HEK293T (cell line): Measurements from ENCODE around the gene GARS1.

Experiments
- CTCF ChIA-PET: fragments of 350-600 bp; formaldehyde crosslinking; extraction: SDS; loops from one replicate; lab custom pipeline; 2021; ENCODE audit warnings: antibody characterized with exemption, inconsistent platforms; lab: Yijun Ruan, JAX
- POLR2A ChIA-PET: fragments of 350-600 bp; formaldehyde crosslinking; extraction: SDS; loops from one replicate; lab custom pipeline; 2020; ENCODE audit warnings: antibody characterized with exemption, inconsistent platforms; lab: Yijun Ruan, JAX
- DNase-seq: peaks from one replicate; pipeline ENCODE4 v3.0.0; 2012; ENCODE audit warnings: mixed read lengths; ENCODE audit errors: extremely low spot score
- ARNT ChIP-seq: fragments of 450-650 bp; IDR thresholded peaks from 2 replicates; pipeline ENCODE4 v1.6.1; 2017; ENCODE audit warnings: mild to moderate bottlenecking
- BHLHE40 ChIP-seq: fragments of 450-650 bp; IDR thresholded peaks from 2 replicates; pipeline ENCODE4 v1.6.1; 2016; ENCODE audit warnings: mild to moderate bottlenecking, moderate library complexity, borderline replicate concordance
- CTBP1 ChIP-seq: fragments of 450-650 bp; IDR thresholded peaks from 2 replicates; pipeline ENCODE4 v1.6.1; 2016; ENCODE audit warnings: borderline replicate concordance
- ELF4 ChIP-seq: fragments of 450-650 bp; IDR thresholded peaks from 2 replicates; pipeline ENCODE4 v1.6.1; 2017; ENCODE audit warnings: antibody characterized with exemption
- FOXA1 ChIP-seq: fragments of 450-650 bp; IDR thresholded peaks from 2 replicates; pipeline ENCODE4 v1.6.1; 2016; ENCODE audit warnings: mild to moderate bottlenecking
- FOXK2 ChIP-seq: fragments of 450-650 bp; IDR thresholded peaks from 2 replicates; pipeline ENCODE4 v1.6.1; 2016; ENCODE audit warnings: mild to moderate bottlenecking
- FOXM1 ChIP-seq: fragments of 450-650 bp; IDR thresholded peaks from 2 replicates; pipeline ENCODE4 v1.6.1; 2017; ENCODE audit warnings: mild to moderate bottlenecking, borderline replicate concordance
- HDGF ChIP-seq: fragments of 450-650 bp; IDR thresholded peaks from 2 replicates; pipeline ENCODE4 v1.6.1; 2017; ENCODE audit warnings: antibody characterized with exemption, borderline replicate concordance
- L3MBTL2 ChIP-seq: fragments of 450-650 bp; conservative IDR thresholded peaks from 2 replicates; pipeline ENCODE4 v1.6.1; 2016; ENCODE audit warnings: mild to moderate bottlenecking
- LEF1 ChIP-seq: fragments of 450-650 bp; IDR thresholded peaks from 2 replicates; pipeline ENCODE4 v1.6.1; 2017; ENCODE audit warnings: mild to moderate bottlenecking, borderline replicate concordance
- NFRKB ChIP-seq: fragments of 450-650 bp; IDR thresholded peaks from 2 replicates; pipeline ENCODE4 v1.6.1; 2016; ENCODE audit warnings: mild to moderate bottlenecking, moderate library complexity
- SP1 ChIP-seq: fragments of 450-650 bp; IDR thresholded peaks from 2 replicates; pipeline ENCODE4 v1.6.1; 2017
- SUZ12 ChIP-seq: fragments of 450-650 bp; IDR thresholded peaks from 2 replicates; pipeline ENCODE4 v1.6.1; 2016; ENCODE audit warnings: mild to moderate bottlenecking
- TARDBP ChIP-seq: fragments of 450-650 bp; IDR thresholded peaks from 2 replicates; pipeline ENCODE4 v1.6.1; 2016
- ZNF384 ChIP-seq: fragments of 450-650 bp; IDR thresholded peaks from 2 replicates; pipeline ENCODE4 v1.6.1; 2016
- TF ChIP-seq, protein P1 (sequence below): fragments of 450-650 bp; IDR thresholded peaks from 2 replicates; pipeline ENCODE4 v1.6.1; 2016

GARS1 gene

DNA sequence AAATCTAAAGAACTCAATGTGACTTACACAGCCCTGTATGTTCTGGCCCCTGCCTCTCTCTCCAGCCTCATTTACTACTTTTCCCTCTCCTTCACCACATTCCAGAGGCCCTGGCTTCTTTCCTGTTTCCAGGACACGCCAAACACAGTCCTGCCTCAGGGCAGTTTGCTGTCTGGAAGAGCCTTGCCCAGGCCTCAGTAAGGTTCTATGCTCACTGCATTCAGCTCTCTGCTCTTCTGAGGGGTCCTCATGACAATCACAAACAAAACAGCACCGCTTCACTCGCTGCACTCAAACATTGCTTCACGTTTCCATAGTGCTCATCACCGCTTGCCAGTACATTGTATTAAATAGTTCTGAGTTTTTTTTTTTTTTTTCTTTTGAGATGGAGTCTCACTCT lies 35.1 kb upstream of the GARS1 start:
- CTCF ChIA-PET, result interaction anchor here (1.1 kb wide), 1 partner anchor 284 kb away, joined by 3 read pairs; no protein-coding TSS in a partner anchor
- TF ChIP-seq FOXA1 (no peak), LEF1 (no peak), SUZ12 (no peak), NFRKB (no peak), L3MBTL2 (no peak), BHLHE40 (no peak), FOXM1 (no peak), CTBP1 (no peak), ARNT (no peak), ZNF384 (no peak), FOXK2 (no peak), TARDBP (no peak), HDGF (no peak)
- TF ChIP-seq, protein P1, sequence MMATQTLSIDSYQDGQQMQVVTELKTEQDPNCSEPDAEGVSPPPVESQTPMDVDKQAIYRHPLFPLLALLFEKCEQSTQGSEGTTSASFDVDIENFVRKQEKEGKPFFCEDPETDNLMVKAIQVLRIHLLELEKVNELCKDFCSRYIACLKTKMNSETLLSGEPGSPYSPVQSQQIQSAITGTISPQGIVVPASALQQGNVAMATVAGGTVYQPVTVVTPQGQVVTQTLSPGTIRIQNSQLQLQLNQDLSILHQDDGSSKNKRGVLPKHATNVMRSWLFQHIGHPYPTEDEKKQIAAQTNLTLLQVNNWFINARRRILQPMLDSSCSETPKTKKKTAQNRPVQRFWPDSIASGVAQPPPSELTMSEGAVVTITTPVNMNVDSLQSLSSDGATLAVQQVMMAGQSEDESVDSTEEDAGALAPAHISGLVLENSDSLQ, result no peak
- DNase-seq, result no peak
- POLR2A ChIA-PET, result no interaction called here

DNA sequence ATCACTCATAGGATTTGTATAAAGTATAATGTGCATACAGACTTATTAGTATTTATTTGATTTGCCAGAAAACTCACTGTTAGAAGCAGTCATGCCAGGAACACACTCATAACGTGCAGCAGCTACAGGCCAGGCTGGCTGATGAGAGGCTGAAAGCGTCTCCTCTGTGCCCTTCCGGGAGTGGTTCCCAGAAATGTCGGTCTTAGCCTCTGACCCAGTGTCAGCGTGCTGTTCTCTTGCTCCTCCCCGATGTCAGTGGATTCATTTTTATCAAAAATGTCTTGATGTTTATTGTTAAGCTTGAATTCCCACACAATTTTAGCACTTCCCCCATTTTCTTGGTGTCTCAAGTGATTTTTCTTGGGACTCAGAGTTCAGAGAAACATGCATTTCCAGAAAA lies 33.3 kb upstream of the GARS1 start:
- DNase-seq, result no peak
- no peak for TF ChIP-seq ELF4
- no peak for TF ChIP-seq ZNF384
- no peak for TF ChIP-seq SUZ12
- TF ChIP-seq FOXK2, result no peak
- no peak for TF ChIP-seq FOXM1
- TF ChIP-seq ARNT, result no peak
- TF ChIP-seq HDGF, result no peak
- TF ChIP-seq L3MBTL2, result no peak
- no peak for TF ChIP-seq NFRKB
- TF ChIP-seq FOXA1, result no peak
- no peak for TF ChIP-seq LEF1
- TF ChIP-seq, protein P1, result no peak
- no peak for TF ChIP-seq SP1
- TF ChIP-seq CTBP1, result no peak
- no peak for TF ChIP-seq TARDBP
- no peak for TF ChIP-seq BHLHE40
- POLR2A ChIA-PET, result interaction anchor here (0.6 kb wide), 1 partner anchor 310 kb away, joined by 3 read pairs; no protein-coding TSS in a partner anchor
- CTCF ChIA-PET, result interaction anchor here (1.2 kb wide), 1 partner anchor 12 kb away, joined by 4 read pairs; no protein-coding TSS in a partner anchor

DNA sequence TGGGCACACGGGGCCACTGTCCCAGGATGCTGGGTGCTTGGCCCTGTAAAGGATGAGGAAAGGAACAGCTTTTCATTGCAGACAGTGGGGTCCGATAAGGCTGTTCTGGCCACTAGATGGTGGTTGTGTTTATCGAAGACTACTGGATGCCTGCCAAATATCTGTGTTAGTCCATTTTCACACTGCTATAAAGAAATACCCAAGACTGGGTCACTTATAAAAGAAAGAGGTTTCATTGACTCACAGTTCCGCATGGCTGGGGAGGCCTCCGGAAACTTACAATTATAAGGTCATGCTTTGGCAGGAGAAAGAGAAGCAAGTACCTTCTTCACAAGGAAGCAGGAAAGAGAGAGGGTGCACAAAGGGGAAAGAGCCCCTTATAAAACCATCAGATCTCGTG lies 32.2 kb upstream of the GARS1 start:
- ChIA-PET POLR2A (no interaction called here), CTCF (interaction anchor here (0.6 to 2.7 kb wide), 4 partner anchors 8 to 287 kb away, joined by 3 to 8 read pairs (median 6); partner anchors contain the start of gene CRHR2)

DNA sequence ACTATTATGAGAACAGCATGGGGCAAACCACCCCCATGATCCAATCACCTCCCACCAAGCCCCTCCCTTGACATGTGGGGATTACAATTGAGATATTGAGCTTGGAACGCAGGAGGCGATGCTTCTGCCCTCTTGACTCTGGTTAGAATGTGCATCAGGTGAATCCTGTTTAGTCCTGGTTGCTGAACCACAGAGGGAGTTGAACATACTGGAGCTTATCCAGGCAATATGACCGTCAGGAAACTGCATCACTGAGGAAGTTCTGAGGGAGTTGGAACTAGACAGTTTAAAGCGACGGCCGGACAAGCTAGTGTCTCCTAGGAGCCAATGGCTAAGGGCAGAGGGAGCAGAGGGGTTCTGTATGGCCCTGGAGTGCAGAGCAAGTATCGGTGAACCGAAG lies 31.8 kb upstream of the GARS1 start:
- POLR2A ChIA-PET, result no interaction called here
- CTCF ChIA-PET, result interaction anchor here (0.6 to 2.7 kb wide), 4 partner anchors 9 to 287 kb away, joined by 3 to 8 read pairs (median 6); partner anchors contain the start of gene CRHR2
- no peak for DNase-seq
- TF ChIP-seq, protein P1, result no peak
- no peak for TF ChIP-seq ARNT
- no peak for TF ChIP-seq SUZ12
- TF ChIP-seq NFRKB, result no peak
- no peak for TF ChIP-seq FOXM1
- TF ChIP-seq ZNF384, result no peak

More for the DNA sequence above, 32.2 kb upstream of the GARS1 start:
- no peak for DNase-seq
- TF ChIP-seq LEF1, result no peak
- no peak for TF ChIP-seq TARDBP
- TF ChIP-seq L3MBTL2, result no peak
- TF ChIP-seq SUZ12, result no peak
- TF ChIP-seq FOXM1, result no peak
- TF ChIP-seq BHLHE40, result no peak
- TF ChIP-seq FOXA1, result no peak
- TF ChIP-seq, protein P1, result no peak
- TF ChIP-seq SP1, result no peak
- no peak for TF ChIP-seq FOXK2
- no peak for TF ChIP-seq ELF4
- no peak for TF ChIP-seq ARNT
- no peak for TF ChIP-seq CTBP1
- no peak for TF ChIP-seq HDGF
- no peak for TF ChIP-seq ZNF384
- TF ChIP-seq NFRKB, result no peak

DNA sequence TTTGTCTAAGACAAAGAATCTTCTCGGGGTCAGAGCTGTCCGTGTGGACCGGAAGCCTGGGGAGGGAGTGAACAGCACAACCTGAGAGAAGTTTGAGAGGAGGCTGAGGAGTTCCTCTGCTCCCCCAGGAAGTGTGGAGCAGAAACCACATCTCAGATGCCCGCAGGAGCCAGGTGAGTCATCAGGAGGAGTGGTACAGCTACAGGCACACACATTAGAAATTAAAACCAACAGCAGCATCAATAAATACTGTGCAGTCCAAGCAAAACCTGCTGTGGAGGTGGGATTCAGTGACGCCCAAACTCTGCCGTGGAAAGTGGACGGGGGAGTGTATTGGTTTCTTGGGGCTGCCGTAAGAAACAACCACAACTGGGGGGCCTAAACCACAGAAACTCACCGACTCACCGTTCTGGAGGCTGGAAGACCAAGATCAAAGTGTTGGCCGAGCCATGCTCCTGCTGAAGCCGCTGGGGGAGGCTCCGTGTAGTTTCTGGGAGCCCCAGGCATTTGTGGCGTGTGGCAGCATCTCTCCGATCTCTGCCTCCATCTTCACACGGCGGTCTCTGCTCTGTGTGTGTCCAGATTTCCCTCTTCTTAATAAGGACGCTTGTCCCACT lies 31.2 kb upstream of the GARS1 start:
- DNase-seq, result no peak
- TF ChIP-seq L3MBTL2 (no peak), TARDBP (no peak), SUZ12 (no peak), SP1 (no peak), FOXA1 (no peak), NFRKB (no peak), ELF4 (no peak), HDGF (no peak), CTBP1 (no peak), BHLHE40 (no peak), FOXK2 (no peak), ZNF384 (no peak)
- CTCF ChIA-PET, result interaction anchor here (0.6 to 2.7 kb wide), 15 partner anchors 9 to 287 kb away, joined by 3 to 8 read pairs (median 3); partner anchors contain the start of gene CRHR2
- POLR2A ChIA-PET, result no interaction called here
